ENCODE data around the gene GCG.

The GCG gene

DNA sequence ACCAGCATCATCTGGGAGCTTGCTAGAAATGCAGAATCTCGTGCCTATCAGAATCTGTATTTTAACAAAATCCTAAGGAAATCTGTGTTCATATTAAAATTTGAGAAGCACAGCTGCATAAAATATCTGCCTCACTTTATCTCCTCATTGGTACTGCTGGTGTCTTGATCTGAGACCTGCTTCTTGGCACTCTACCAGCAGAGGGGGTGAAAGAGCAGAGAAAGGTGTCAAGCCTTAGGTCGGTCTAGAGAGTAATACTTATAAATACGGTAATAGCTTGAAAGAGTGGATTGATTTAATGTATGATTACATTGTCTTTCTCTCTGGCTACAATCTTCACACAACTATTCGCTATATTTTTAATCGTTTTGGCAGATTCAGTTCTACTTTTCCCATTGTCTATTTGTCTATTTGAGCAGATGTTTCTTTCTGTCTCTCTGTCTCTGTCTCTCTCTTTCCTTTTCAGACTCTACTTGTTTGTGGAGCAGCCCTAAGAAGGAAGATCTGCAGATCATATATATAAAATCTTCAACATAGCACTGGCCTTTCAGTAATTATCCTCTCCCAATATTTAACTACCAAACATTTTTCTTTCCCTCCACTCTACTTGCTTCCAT, 1.7 kb upstream of the GCG start:
- in situ Hi-C loops (cut with HindIII; ENCODE audit: low sequenced_read_pairs) = no loop called here

DNA sequence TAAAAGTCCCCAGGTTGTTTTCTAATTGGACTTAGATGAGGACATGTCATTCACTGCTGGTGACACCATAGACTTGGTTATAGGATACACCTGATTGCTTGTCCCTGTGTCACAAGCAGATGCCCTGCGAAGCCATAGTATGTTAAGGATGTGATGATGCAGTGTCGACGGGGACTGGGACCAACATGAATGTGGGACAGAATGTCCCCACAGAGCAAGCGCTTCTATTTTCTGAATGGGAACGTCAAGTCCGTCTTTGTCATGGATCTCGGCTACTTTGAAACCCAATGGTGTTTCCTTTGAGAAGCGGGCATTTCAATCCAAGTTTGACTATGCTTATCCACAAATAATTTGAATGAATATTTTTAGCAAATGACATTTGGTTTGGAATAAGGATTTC, 2.1 kb downstream of the GCG start:
- in situ Hi-C loops (cut with HindIII; ENCODE audit: low sequenced_read_pairs) = loop anchor here (25.0 kb wide), 1 partner anchor 563 kb away; no protein-coding TSS in a partner anchor

DNA sequence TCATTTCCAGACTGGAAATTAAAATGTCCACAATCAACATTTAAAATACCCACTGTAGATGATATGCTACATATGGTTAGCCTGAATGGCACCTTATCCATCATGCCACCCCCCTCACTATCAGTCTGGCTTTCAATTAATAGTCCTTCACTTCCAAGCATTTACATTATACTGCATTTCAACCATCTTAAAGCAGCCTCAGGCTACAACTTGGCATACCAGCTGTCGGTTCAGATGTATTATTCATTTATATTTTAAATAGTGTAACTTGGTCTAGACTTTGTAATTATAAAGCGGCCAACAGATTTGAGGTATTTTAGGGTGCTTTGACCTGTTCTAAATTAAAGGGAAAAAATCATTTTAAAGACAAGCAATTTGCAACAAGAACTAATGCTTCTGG, 2.6 kb downstream of the GCG start:
- in situ Hi-C loops (cut with HindIII; ENCODE audit: low sequenced_read_pairs) = loop anchor here (25.0 kb wide), 1 partner anchor 562 kb away; no protein-coding TSS in a partner anchor

DNA sequence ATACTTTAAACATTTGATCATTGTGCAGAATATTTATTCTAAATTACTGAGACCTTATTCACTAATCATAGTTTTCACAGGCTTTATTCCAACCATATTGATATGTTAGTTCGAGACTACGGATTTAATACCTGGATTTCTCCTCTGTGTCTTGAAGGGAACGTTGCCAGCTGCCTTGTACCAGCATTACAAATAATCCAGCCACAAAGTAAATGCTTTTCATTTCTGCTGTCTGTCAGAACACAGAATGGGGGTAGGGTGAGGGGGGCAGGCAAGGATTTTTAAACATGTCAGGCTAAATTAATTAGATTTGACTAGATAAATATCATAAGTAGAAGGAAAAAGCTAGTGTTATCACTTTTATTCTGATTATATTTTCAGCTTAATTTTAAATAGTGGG, 3.1 kb downstream of the GCG start:
- in situ Hi-C loops (cut with HindIII; ENCODE audit: low sequenced_read_pairs) = loop anchor here (25.0 kb wide), 1 partner anchor 562 kb away; no protein-coding TSS in a partner anchor

DNA sequence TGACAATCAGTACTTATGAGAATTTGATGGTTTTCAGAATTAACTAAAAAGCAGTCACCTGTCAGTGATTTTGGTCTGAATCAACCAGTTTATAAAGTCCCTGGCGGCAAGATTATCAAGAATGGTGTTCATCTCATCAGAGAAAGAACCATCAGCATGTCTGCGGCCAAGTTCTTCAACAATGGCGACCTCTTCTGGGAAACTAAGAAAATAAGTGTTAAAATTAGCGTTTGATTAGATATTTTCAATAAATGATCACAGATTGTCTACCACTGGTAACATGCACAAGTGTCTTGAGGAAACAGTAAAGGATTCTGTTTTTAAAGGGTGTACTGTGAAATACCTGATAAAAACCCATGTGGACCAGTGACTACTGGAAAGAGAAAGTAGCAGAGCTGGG, 8.1 kb downstream of the GCG start:
- in situ Hi-C loops (cut with HindIII; ENCODE audit: low sequenced_read_pairs) = loop anchor here (25.0 kb wide), 1 partner anchor 557 kb away; no protein-coding TSS in a partner anchor

DNA sequence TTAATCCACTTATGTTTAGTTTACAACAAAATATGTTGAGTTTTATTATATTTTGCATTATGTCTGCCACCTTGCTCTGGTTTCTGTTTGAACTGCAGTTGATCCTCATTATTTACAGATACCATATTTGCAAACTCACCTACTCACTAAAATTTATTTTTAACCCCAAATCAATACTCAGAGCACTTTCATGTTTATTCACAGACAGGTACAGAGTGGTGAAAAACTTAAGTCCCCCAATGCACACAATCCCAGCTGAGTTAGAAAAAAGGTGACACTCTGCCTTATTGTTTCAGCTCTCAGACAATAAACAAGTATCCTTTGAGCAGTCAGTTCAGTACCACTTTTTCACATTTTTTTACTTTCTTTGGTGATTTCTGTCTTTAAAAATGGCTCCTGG, 13.7 kb downstream of the GCG start:
- in situ Hi-C loops (cut with HindIII; ENCODE audit: low sequenced_read_pairs) = loop anchor here (25.0 kb wide), 1 partner anchor 551 kb away; no protein-coding TSS in a partner anchor

DNA sequence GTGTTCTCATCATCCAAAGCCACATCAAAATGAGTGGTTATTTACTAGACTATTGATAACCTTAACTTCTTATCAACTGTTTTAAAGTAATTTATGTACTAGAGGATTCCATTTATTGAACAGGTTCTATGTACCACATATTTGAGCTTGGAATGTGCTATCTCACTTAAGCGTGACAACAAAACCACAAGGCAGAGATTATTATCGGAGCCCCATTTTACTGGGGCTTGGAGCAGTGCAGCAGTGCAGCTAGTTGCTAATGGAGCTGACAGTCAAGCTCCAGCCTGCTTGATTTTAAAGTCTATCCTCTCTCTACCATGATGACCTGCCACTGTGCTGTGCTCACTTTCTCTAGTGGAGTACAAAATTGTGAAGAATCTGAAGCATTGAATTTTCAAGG, 24.6 kb downstream of the GCG start:
- in situ Hi-C loops (cut with HindIII; ENCODE audit: low sequenced_read_pairs) = loop anchor here (25.0 kb wide), 1 partner anchor 540 kb away; no protein-coding TSS in a partner anchor

DNA sequence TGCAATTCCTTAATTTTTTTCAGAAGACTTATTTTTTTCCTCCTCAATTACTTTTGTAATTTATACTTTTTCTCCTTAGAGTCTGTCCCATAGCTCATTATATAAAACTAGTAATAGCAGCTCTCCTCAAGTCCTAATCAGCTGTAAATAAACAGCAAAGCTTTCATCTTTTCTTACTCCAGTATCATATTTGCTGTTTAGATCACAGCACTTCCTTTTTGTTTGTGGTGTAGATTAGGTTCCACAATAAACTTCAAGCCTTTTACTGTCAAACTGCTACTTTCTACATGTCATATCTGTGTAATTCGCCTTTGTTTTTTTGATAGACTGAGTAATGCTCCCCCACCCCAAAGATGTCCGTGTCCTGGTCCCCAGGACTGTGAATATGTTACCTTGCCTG, 25.5 kb downstream of the GCG start:
- in situ Hi-C loops (cut with HindIII; ENCODE audit: low sequenced_read_pairs) = loop anchor here (25.0 kb wide), 1 partner anchor 539 kb away; no protein-coding TSS in a partner anchor

DNA sequence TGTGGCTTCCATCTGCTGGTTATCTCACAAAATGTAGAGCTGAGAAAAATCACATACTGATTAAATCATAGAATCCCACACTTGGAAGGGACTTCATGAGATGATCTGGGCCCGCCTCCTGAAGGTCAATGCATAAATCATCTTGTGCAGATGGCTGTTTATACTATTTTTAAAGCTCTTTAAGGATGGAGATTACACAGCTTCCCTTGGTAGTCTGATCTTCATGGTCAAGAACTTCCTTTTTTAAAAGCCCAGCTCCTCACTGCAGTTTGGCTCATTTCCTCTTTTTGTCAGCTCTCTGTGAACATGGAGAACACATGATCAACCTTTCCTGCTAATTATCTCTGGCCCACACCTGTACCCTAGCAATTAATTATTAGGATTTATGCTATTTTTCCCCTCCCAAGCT, 25.9 kb downstream of the GCG start:
- in situ Hi-C loops (cut with HindIII; ENCODE audit: low sequenced_read_pairs) = loop anchor here (25.0 kb wide), 1 partner anchor 539 kb away; no protein-coding TSS in a partner anchor

DNA sequence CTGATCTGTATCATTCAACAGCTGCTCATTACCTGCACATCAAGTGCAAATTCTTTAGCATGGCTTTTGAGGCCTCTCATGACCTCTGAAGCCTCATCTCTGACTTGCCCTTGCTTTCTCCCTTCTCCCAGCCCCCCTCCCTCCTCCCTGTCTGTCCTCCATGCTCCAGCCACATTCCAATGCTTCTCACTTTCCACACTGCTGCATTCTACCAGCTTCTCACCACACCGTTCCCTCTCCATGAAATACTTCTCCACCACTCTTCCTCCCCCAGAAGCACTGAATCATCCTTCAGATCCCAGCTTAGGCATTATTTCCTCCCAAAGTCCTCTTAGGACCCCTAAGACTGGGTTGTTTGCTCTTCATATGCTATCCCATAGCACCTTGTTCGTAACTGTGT, 26.9 kb downstream of the GCG start:
- in situ Hi-C loops (cut with HindIII; ENCODE audit: low sequenced_read_pairs) = loop anchor here (25.0 kb wide), 1 partner anchor 538 kb away; no protein-coding TSS in a partner anchor

DNA sequence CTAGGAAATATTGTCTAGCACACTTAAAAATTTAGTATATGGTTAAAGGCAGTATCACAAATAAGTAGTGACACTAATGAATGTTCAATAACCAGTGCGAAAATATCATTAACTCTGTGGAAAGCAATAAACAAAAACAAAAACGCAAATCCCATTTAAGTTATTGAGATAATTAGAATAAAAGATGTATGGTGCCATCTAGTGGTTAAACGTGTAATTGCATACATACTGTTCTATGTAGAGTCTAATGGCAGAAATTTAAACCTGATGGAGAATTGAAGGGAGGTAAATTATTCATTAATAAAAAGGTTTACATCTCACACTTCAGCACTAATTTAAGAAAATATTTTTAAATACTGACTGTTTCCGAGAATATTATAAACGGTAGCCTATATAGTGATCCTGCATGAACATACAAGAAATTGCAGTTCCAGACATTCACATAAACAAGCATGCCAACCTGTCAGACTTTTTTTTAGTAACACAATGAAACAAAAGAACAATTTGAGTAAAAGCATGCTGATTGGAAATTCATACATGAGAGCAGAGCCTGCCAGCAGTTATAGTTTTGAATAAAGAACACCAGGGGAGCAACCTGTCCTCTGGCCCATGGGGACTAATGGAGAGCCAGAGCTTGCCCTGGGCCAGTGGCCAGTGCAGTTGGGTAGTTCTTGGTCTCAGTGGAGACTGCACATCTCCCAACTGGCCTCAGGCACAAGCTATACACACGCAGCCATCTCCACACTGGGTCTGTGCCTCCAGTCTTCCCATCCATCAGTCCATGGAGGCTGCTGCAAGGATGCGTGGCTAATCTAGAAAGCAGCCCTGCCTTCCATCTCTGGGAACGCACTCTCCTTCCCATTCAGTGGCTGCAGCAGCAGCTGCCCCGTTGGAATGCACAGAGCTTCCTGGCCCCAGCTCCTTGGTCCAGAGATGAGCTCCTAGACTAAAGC, 28.0 kb downstream of the GCG start:
- in situ Hi-C loops (cut with HindIII; ENCODE audit: low sequenced_read_pairs) = no loop called here

DNA sequence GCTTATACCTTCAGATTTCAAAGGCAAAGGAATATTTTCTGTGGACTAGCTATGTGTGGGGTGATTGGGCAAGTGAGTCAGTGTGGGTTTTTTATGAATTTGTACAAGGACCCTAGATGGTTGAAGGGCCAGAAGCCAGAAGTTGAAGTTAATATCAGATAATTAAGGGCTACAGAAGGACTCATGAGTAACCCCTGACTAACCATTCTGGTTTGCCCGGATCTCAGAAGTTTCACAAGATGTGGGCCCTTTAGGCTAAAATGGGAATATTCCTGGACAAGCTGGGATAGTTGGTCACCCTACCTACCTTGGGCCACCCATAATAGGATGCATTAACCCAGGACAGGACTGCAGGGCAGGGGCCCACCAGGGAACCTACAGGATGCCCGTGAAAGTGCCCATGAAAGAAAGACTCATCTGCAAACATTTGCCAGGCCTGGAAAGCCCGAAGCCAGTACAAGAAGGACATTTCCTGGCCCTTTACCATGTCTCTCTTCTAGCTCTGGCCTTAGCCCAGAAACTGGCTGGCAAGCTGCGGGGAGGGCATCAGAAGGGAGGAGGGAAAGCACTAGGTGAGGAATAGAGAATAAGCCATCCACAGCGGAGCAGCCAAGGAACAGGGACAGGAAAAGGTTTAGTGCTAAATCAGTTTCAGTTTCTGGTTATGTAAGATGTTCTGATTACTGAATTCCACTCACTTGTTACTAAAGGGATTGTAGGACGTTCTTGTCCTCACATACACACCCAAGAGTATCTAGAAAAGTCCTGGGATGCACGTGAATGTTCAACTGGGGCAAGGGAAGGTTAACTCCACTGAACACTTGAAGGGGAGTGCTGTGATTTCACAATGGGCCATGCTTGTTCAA, 33.6 kb downstream of the GCG start:
- in situ Hi-C loops (cut with HindIII; ENCODE audit: low sequenced_read_pairs) = no loop called here

DNA sequence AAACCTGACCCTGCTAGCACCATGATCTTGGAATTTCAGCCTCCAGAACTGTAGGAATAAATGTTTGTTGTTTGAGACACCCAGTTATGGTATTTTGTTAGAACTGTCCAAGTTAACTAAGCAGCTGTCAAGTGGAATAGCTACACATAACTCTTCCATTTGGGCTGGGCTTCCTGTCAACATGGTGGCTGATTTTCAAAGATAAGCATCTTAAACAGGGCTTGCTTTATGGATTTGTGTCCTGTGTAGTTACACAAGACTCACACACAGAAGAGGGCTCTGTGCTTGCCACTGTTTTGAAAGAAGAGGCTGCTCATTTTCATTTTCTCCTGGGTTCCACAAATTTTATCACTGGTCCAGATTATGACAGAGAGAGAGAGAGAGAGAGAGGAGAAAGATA, 35.7 kb downstream of the GCG start:
- in situ Hi-C loops (cut with HindIII; ENCODE audit: low sequenced_read_pairs) = no loop called here

DNA sequence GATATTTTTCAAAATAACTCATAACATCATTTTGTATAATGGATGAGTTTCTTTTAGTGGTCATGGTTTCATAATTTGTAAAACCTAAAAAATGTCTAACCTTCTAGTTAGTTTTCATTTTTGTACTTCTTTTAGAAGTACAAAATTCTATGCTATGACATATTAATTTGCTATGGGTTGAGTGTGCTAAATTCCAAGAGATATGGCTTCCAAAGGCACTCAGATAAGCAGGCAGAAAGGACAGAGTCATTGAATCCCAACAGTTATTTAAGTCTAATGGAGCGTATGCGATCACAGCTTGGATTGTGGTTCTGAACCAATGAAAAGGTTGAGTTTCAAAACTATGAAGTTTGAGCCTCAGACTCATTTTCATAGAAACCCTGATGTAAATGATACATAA, 37.0 kb downstream of the GCG start:
- in situ Hi-C loops (cut with HindIII; ENCODE audit: low sequenced_read_pairs) = no loop called here

DNA sequence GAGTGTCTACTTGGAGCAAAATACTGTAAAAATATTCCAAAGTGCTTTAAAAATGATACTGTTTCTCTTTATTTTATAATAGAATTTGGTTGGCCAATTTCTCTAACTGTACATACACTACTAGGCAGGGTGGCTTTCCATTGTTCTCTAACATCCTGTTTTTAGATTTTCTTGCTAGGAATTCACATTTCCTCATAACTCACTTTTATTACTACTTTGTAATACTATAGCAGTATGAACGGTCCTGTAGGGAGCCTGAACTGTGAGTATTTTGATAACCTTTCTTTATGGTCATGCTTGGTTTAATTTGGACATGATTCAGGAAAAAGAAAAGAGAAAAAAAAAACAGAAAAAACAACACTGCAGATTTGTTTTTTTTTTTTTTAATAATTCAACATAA, 37.8 kb downstream of the GCG start:
- in situ Hi-C loops (cut with HindIII; ENCODE audit: low sequenced_read_pairs) = no loop called here

DNA sequence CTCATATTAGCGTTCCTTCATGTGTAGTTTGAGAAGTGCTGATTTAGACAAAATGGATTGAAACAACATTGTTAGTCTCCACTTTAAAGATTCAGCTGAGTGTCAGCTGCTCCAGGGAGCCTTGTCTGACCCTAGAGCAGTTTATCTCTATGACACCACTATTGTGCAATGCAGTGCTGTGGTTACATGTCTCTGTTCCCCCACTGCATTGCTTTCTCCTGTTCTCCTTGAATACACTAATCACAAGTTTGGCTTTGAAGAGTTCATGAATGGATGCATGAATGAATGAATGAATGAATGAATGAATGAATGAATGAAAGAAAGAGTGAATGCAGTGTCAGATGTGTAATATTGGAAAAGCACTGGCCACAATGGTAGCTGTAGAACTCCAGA, 38.3 kb downstream of the GCG start:
- in situ Hi-C loops (cut with HindIII; ENCODE audit: low sequenced_read_pairs) = no loop called here

DNA sequence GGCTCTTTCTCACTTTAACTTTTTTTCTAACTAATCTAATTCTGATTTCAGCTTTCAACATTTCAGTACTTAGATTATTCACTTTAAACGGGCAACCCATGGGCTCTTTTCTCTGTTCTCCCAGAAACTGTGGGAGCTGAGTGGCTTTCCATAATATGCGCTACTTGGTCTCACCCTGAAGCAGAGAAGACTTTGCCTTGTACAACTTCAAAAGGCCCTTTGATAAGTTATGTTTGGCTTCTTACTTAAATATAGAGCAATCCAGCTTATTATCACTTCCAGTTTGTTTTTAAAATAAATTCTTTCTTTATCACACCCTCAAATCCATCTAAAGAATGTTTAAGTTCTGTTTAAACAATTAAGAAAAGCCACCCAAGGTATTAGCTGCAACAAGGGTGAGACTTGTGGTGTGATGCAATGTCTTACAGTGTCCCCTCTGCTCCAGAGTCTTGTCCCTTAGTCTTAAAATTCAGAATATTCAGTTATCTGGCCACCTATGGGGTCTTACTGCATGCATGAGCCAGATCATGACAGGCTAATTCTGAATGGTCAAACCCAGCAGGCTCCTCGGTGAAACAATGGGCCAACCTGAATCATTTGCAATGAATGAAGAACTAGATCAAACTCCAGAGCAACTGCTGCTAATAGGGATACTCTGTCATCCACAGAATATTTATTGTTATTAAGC, 38.8 kb downstream of the GCG start:
- in situ Hi-C loops (cut with HindIII; ENCODE audit: low sequenced_read_pairs) = no loop called here

DNA sequence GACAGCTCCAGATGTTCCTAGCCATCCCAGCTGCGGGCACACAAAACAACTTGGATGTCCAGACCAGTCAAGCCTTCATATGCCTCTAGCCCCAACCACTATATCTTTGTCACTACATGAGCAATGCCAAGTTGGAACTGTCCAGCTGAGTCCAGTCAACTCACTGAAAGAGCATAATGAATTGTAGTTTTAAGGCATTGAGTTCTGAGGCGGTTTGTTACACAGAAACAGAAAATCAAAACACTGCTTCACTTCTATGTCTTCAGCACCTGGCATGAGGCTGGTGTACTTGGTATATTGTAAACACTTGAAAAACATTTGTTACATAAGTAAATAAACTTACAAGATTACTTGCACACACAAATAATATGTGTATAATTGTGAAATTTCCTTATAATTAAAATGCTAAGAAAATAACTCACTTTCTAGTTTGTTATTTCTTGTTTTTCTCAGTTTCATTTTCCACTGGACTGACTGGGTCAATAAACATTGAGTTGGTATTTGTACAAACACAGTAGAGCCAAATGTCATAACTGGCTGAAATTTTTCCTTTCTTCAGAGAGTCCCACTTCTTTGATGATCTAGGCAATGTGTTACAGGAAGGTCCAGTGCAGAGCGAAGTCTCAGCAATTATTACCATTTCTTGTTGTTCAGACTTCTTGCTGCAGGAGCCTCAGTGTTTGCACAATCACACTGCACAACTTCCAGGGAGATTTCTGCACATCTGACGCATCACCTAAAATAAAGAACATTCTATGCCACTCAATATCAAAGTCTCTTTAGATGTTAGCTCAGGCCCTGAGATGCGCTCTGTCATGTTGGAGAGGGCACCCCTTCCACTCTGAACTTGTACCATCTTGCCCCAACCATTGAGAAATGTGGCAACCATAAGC, 39.8 kb downstream of the GCG start:
- in situ Hi-C loops (cut with HindIII; ENCODE audit: low sequenced_read_pairs) = no loop called here

DNA sequence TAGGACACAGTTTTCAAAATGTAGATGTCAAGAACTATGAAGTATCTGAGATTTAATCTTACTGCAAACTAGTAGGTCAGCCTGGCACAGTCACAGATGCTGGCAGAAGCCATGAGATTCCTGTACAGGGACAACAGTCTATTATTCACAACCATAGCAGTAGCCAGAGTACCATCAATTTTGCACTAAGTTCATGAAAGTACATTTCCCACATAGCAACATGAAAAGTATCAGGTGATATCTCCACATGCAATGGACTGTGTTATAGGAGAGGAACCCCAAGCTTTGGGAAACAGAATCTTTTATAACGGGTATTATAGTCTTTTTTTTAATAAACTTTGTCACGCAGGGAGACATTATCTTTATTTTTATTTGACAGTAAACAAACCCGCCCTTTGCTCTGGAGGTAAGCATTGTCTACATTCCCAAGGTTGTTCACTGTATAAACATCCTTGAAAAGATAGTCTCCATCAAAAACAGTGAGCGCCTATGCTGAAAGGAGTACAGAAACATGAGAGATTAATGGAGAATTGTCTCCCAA, 44.6 kb downstream of the GCG start:
- in situ Hi-C loops (cut with HindIII; ENCODE audit: low sequenced_read_pairs) = loop anchor here (5.0 kb wide), 1 partner anchor 50 kb away; no protein-coding TSS in a partner anchor
